Keratinocyte (primary cell): ENCODE data around the gene MYL10.

Experiments
- CTCF ChIP-seq, 3 experiments: IDR thresholded peaks in 1 of 3; conservative IDR thresholded peaks in 1 of 3; optimal IDR thresholded peaks in 1 of 3; 2 replicates in 2 of 3; 3 replicates in 1 of 3; pipeline versions ENCODE3 to v1.5.1; 2011; ENCODE audit warnings: low read length in 3 of 3, mild to moderate bottlenecking in 3 of 3, moderate library complexity in 2 of 3, control low read depth in 1 of 3, inconsistent platforms in 1 of 3; ENCODE audit not compliant: insufficient read depth in 2 of 3; ENCODE audit errors: extremely low read depth in 1 of 3
- EZH2 ChIP-seq: IDR thresholded peaks from one replicate; pipeline ENCODE4 v1.6.1; 2012; ENCODE audit warnings: inconsistent platforms, mild to moderate bottlenecking, low read length, moderate library complexity

DNA sequence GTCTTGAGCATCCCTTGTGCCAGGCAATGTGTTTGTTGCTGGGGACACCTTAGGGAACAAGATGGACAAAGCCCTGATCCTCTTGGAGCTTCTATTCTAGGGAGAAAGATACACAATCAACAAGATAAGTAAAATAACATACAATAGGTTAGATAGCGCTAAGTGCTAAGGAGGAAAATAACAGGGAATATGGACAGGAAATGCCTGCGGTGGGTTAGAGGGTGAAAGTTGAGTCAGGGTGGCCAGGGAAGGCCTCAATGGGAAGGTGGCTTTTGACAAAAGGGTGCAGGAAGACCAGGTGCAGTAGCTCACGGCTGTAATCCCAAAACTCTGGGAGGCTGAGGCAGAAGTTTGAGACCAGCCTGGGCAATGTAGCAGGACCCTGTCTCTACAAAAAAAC is 38.3 kb upstream of the MYL10 start:
- TF ChIP-seq CTCF (optimal IDR thresholded peaks at IDR 0.05 in 1 of 3, IDR thresholded peaks at IDR 0.05 in 1 of 3, conservative IDR thresholded peaks at IDR 0.05 in 1 of 3; ENCODE audit: extremely low read depth in 1 of 3, insufficient read depth in 2 of 3, low read length in 3 of 3) (no peak), EZH2 (no peak)
